GM21526 (cell line): ENCODE measurements around the gene MFSD1.
A peak's percentile ranks its signal among the peaks of the same experiment; 100 is the strongest.

Experiments used
- ATAC-seq: cut with Tn5 transposase; IDR thresholded peaks from one replicate; pipeline ENCODE4 v1.9.1; 2021; ENCODE audit warnings: moderate library complexity; ENCODE audit not compliant: unreplicated experiment, low FRiP score

The MFSD1 gene

DNA sequence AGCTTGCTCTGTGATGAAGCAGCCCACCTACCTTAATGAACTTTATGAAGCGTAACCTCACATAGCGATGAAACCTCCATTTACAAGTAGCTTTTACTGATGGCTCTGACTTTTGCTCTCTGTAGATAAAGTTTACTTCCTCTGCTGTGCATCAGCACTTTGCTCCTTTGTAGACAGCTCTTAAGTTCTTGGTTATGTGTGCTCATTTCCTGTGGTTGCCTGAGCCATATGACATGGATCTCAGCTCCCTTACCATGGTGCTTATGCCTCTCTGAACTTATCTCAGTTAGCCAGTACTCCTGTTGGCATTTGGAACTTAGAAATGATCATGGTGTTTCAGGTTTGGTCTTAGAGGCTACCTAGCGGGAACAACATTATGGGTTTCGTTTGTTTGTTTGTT lies 7.8 kb downstream of the MFSD1 start:
- ATAC-seq = no peak

DNA sequence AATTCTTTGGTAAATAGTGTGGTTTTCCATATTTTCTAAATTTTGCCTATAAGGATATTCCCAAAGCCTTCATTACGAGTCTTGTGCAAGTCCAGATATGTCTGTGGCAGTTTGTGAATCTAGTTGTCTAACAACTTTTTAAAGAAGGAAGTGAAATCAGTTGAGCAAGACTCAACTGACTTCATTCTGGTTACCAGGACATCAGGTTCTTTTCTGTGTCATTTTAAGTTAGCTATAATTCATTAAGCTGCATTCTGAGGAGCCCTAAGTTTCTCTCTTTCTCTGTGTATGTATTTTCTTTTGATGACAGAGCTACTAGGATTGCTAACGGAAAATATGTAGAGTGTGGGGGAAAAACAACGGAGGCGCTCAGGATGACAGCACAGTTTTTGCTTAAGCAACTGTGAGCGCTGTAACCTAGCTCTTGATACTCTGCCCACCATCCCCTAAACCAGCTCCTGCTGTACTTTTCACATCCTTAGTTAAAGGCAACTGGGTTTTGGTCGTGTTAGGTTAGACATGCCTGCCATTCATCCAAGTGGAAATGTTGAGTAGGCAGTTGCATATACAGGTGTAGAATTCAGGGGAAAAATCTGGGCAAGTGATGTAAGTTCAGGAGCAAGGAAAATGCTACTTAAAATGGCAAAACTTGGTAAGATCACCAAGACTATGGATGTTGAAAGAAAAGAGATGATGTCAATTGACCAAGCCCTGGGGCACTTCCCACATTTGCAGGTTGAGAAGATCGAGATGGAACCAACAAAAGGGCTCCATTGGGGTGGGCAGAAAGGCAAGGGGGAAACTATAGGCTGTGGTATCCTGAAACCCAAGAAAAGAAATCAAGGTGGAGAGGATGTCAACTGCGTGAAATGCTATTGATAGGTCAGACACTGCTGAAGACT lies 9.2 kb downstream of the MFSD1 start:
- no peak for ATAC-seq

DNA sequence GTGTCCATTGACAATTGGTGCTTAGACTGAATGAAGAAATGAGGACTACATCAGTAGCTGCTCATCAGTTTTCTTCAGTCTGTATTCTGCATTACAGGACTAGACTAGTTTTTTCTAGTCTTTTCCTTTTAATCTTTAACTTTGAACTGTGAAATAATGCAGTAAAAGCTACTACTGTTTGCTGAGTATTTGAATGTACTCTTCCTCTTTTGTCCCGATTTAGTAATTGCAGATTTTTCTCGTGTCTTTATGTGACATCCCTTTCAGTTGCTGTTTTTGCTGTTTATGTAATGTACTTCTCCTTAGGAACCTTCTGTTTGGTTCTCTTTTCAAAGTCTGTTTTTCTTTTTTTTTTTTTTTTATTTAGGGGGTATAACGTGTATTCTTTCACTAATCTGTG lies 17.4 kb downstream of the MFSD1 start:
- ATAC-seq = no peak

DNA sequence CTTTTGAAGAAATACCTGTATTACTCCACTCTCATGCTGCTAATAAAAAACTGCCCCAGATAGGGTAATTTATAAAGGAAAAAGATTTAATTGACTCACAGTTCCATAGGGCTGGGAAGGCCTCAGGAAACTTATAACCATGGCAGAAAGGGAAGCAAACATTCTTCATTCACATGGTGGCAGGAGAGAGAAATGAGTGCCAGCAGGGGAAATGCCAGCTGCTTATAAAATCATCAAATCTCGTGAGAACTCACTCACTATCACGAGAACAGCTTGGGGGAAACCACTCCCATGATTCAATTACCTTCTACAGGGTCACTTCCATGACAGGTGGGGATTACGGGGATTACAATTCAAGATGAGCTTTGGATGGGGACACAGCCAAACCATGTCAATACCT lies 18.7 kb downstream of the MFSD1 start:
- no peak for ATAC-seq

DNA sequence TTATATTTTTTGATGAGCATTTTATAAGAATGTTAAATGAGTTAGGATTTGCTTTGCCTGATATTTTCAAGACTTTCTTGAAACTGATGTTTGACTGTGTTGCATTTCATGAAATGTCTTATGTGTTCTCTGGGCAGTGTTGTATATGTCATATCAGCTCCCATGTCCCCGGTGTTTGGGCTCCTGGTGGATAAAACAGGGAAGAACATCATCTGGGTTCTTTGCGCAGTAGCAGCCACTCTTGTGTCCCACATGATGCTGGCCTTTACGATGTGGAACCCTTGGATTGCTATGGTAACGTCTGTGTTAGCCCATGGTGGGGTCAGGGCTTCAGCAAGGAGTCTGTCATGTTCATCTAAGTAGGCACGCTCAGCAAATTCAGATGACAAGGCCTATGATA lies 20.0 kb downstream of the MFSD1 start:
- ATAC-seq = no peak

DNA sequence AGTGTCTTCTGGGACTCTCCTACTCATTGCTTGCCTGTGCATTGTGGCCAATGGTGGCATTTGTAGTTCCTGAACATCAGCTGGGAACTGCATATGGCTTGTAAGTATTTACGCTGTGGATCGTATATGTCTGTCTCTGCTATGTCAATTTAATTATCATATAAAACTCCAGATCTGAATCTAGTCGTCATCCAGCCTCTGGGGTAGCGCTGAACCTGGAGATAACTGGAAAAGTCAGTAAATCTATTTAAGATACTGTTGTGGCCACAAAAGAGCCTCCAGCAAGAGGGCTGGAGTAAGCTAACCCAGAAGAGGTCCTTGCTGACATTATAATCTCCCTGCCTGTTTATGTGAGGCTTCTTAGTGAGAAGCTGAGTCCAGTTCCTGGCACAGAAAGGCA lies 21.6 kb downstream of the MFSD1 start:
- ATAC-seq = no peak

DNA sequence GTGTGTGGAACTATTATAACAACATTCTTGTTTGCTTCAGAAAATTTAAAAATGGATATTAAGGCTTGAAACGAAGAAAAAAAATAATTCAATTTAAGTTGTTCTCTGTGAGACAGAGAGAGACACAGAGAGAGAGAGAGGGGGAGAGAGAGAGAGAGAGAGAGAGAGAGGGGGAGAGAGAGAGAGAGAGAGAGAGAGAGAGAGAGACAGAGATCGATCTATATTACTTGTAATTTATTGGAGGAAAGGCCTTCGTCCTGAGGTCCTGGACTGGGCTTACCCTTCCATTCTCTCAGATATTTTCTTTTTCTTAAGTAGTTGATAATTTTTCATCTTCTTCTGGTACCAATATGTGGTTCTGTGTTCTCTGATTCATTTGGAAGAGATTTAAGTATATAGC lies 25.9 kb downstream of the MFSD1 start:
- no peak for ATAC-seq

DNA sequence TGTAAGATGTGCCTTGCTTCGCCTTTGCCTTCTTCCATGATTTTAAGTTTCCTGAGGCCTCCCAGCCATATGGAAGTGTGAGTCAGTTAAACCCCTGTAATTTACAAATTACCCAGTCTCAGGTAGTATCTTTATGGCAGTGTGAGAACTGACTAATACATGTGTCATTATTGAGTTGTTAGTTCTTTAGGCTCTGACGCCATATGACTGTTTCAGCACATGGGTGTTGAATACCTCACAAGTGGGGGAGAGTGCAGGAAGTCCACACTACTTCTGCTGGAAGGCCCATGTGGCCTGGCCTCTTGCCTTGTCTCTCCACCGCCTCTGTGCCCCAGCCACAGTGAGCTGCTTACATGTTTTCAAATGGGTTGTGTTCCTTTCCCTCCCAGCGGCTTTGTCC lies 28.5 kb downstream of the MFSD1 start:
- ATAC-seq = no peak

DNA sequence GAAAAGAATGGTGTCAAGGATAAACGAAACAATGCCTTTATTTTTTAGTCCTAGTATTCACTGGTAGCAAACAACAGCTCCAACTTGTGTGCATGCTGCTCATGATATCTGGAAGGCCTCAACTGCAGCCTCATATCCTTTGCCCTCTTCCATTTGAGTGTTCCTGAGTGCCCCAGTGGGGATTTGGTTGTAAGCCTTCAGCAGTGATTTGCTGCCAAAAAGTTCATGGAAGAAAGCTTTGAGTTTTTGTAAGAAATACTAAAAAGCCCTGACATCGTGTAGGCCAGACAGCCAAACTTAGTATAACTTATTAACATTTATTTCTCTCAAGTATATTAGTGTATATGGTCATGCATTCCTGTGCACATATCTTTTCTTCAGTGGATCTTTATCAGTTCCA lies 30.0 kb downstream of the MFSD1 start:
- ATAC-seq = no peak

DNA sequence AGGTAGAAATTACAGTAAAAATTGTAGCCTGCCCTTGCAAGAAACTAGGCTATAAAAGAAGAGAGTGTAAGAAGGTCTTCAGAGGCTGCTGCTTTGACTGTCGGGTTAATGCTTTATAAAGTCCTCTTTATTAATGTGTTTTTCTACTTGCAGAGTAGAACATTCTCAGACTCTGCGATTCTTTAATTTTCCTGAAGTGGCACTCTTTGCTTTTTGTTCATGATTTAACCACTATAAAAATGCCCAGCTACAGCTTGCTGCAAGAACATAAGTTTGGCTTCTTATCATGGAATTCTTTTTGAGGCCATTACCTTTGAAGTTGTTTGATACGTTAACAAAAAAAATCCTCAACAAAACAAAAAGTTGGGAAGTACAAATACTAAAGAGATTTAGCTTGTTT lies 33.8 kb downstream of the MFSD1 start:
- ATAC-seq = no peak

DNA sequence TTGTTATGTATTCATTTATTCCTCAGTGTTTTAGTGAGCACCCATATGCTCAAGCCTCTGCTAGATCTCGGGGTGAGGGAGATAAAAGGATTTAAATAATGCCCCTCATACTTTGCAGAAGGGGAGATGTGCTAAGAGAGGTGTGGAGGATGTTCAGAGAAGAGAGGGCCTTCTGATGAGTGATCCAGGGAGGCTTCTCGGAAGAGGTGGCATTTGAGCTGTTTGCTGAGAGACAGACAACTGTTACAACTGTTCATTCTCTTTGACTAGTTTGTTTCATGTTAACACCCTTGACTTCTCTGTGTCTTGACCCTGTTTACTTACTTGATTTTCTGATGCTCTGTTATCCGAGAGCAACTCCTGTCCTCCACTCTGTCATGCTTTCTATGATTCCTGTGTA lies 34.5 kb downstream of the MFSD1 start:
- no peak for ATAC-seq

DNA sequence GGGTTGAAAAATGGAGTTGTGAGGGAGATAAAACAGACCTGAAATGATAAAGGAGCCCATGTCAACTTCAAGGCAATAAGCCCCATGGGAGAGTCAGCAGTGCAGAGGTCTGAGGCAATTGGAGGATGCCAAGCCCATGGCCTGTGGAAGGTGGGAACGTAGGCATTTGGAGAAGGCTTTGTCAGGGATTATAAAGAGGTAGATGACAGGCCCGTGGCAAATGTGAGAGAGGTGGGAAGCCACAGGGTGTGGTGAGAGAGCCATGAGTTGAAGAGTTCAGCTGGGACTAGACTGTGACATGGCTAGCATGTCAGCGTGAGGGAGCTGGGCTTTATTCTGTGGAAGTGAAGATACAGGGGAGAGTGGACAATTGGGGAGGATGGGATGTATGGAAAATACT lies 35.4 kb downstream of the MFSD1 start:
- ATAC-seq = no peak

DNA sequence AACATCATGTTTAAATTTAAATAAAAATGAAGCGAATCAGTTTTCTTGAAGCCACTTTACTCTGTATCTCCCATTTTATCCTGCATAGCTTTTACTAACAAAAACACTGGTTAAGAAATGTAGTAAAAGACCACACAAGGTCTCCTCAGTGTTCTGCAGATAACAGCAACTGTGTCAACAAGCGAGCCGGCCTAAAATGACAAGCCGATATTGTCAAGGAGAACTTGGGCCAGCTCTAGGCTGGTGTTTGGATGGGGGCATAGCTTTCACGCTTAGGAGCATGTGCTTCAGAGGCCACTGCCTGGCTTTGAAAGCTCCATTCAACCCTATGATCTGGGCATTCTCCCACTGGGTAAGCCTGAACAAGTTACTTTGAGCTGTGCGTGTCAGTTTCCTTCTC lies 38.1 kb downstream of the MFSD1 start:
- no peak for ATAC-seq

DNA sequence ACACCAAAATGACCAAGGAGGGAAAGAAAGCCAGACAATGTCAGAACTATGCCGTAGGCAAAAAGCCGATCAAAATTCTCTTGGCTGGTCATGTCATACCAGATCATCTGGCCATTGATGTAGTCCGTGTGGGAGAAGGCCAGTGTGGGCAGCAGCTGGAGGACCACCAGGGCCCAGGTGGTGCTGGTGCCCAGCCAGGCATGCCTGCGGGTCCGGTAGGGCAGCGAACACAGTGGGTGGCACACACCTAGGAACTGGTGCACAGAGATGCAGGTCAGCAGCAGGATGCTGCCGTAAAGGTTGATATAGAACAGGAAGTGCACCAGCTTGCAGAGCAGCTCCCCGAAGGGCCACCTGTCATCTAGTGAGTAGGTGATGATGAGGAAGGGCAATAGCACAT lies 39.5 kb downstream of the MFSD1 start:
- ATAC-seq = no peak

DNA sequence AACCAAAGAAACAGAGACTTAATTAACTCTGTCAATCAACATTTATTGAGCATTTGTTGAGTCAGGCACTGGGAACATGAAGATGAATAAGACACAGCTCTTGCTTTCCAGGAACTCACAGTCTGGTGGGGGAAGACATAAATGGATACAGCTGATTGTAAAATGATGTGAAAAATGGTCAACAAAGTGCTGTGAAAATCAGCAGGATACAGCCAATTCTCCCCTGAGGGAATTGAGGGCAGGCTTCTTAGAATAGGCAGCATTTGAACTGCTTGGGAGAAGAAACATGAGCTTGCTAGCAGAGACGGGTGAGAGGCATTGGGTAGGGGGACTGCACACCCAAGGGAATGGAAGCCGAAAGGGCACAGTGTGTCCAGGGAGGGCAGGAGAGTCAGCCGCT lies 41.1 kb downstream of the MFSD1 start:
- no peak for ATAC-seq

DNA sequence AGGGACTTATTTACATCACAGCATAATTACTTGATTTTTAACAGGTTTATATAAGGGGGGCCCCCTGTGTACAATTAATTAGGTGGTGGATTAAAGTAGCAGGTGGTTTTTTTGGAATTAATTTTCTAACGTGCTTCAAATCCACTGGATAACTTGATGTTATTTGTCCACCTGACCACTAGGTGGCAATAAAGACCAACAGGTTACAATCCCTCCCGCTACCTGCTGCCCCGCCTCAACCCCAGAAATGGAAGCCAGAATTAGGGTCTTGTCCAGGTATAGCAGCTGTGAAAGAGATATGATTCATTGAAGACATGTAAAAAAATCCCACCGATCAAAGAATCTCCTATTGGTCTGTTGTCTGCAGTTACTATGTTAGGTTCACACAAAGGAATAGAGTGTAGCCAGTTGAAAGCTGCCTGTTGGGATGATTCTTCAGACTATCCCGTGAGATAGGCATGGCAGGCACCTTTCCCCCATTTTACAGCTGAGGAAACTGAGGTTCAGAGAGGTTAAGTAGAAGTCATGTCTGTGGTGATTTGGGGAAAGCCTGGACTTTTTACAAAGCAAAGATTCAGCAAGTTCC lies 44.0 kb downstream of the MFSD1 start:
- ATAC-seq = peak; percentile 51

DNA sequence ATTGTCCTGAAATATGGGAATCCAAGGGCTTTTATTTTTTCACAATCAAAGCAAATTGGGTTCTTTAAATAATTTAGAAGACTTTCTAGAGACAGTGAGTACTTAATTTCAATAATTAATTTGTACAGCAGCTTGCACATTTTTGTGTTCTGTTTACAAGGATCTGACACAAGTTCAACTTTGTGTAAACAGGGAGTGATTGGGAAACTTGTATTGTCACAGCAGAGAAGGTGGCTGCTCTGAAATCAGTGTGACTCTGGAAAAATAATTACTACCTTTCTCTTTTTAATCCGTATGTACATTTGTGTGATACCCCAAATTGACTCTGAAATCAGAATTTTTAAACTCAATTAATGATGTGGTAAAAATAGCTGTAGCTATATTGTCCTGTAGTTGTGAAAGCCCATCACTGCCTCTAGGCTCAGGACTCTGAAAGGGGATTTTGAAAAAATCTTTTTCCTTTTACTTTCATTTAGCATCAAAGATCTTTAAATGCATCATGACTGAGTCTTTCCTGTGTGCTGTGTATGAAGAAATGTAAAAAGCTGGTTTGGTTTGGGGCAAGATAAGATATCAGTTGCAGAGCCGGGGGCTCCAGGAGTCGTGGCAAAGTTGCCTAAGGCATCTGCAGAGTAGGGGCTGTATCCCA lies 45.1 kb downstream of the MFSD1 start:
- peak; percentile 87 for ATAC-seq

DNA sequence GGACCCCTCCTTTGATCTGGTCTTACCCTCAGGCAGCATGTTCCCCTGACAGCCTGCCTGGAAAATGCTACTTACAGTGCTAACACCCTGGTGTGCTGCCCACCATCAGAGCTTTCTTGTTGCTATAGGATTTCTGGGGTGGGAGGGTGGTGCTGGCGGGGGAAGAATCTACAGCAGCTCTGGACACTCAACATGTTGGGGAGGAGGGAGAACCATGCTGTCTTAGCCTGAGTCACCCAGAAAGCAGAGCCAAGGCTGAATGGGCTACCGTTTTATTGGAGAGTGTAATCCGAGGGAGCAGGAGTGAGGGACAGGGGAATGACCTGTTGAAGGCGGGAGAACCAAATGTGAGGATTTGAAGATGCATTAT lies 45.6 kb downstream of the MFSD1 start:
- ATAC-seq = peak; percentile 27

DNA sequence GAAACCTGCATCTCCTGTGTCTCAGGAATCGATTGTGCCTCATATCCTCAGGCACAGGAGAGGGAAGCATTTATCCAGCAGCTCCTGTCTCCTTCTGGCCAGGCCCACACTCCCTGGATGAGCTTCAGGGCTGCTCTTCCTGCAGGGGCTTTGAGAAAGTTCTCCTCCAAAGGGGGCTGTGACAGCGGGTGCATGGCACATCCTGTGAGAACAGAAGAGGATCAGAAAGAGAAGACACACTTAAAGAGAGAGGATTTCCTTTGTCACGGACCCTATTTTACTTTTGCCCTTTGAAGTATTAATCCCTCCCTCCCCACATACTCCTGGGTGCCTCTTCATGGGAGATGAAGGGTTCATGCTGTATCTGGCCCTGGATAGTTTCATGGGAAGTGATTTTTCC lies 46.0 kb downstream of the MFSD1 start:
- ATAC-seq = no peak

DNA sequence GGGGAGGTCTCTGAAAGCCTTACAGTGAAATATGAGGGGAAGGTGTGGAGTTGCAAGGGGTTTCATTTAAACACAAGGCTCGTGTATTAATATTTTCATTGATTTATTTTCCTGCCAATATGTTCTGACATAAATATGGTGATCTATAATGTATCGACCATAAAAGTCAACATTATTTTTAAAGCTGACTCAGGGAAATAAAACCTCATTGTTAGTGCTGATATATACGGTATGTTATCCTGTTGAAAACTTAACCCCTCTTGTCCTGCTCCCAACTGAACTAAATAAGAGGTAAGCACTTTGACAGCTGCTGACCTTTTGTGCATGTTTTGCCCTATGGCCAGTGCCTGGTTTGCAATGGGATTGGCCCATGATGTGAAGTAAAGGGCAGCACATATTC lies 47.9 kb downstream of the MFSD1 start:
- no peak for ATAC-seq

DNA sequence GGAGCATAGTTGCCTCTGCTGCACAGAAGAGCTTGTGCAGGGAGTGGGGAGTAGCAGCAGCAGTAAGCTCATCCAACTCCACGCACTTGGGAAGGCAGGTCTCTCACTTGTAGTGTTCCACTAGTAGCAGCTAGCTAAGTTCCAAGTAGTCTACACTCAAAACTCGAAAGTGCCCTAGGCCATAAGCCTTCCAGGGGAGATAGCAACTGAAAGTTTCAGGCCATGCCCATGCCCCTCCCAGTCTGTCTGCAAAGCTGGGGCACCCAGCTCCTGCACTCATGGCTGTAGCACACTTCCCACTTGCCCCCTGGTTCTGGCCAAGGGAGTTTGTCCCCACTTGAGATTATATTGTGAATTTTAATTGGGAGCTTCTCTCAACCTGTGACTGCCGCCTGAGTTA lies 57.5 kb downstream of the MFSD1 start:
- no peak for ATAC-seq

DNA sequence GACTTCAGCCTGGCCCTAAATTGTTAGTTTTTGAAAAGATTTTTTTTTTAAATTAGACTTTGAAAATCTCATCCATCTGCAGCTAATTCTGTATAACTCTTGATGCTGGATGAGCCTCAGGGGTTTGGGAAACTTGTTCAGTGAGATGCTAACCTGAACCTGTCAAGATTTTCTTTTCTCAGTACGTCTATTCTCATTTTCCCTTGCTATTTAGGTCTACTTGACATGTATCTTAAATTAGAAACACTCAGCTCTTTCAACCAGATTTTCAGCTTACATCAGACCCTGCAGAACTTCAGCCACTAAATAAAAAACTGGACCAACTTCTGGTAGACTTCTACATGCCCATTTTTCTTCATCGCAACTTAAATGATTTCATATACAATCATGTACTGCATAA lies 61.4 kb downstream of the MFSD1 start:
- ATAC-seq = peak; percentile 65
